ENCODE data around the gene ACOT8.
A peak's percentile ranks its signal among the peaks of the same experiment; 100 is the strongest.

The ACOT8 gene

GRCh38 chr20:45896641-45897161, 39.5 kb upstream of the ACOT8 start:
- no peaks in the 10 kb centered on the region for H3K9me3 ChIP-seq (ENCODE audit: control insufficient read depth, insufficient read depth, low read length)
- WGBS (ENCODE audit: insufficient coverage, insufficient read length): no CpG with 5 or more reads among the region's 14 CpGs
- H3K27ac ChIP-seq (ENCODE audit: low read length): no peak overlapping the region
- H3K4me1 ChIP-seq (ENCODE audit: control insufficient read depth, insufficient read depth, low read length): no peaks in the 10 kb centered on the region
- DNase-seq (ENCODE audit: low read depth, low spot score): no peak
- no peak overlapping the region for H3K4me3 ChIP-seq (ENCODE audit: low read length)
- peaks cover 10% of the 10 kb centered on the region; the same call in 1 of the 2 replicates for H3K36me3 ChIP-seq (ENCODE audit: control insufficient read depth, insufficient read depth, low read length)
- H3K27me3 ChIP-seq (ENCODE audit: control insufficient read depth, insufficient read depth, low read length): no peaks in the 10 kb centered on the region

GRCh38 chr20:45894797-45895196, 37.6 kb upstream of the ACOT8 start:
- Histone ChIP-seq H3K4me3 (ENCODE audit: low read length) (no peak overlapping the region), H3K9me3 (ENCODE audit: control insufficient read depth, insufficient read depth, low read length) (no peaks in the 10 kb centered on the region), H3K4me1 (ENCODE audit: control insufficient read depth, insufficient read depth, low read length) (no peaks in the 10 kb centered on the region), H3K27me3 (ENCODE audit: control insufficient read depth, insufficient read depth, low read length) (no peaks in the 10 kb centered on the region), H3K36me3 (ENCODE audit: control insufficient read depth, insufficient read depth, low read length) (peaks cover 7% of the 10 kb centered on the region; the same call in 1 of the 2 replicates), H3K27ac (ENCODE audit: low read length) (no peak overlapping the region)
- DNase-seq (ENCODE audit: low read depth, low spot score): no peak
- WGBS (ENCODE audit: insufficient coverage, insufficient read length): no CpG with 5 or more reads among the region's 12 CpGs

DNA sequence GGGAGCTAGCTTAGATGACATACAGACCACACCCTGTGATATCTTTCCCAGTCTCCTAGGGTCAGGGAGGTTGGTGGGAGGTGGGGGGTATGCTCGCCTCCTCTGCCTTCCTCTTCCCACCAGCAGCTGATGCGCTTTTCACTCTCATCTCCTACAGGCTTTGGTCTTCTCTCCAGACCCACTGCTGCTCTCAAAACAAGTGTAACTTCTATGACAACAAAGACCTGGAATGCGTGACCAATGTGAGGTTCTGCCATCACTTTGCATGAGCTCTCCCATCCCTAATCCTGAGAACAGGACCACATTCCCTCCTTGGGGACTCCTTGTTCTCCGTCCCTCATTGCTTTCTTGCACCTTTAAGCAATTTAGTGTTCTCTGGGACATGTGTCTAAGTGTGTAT, 36.6 kb upstream of the ACOT8 start:
- no peak for DNase-seq (ENCODE audit: low read depth, low spot score)
- H3K4me3 ChIP-seq (ENCODE audit: low read length): no peak overlapping the region
- H3K4me1 ChIP-seq (ENCODE audit: control insufficient read depth, insufficient read depth, low read length): no peaks in the 10 kb centered on the region
- WGBS (ENCODE audit: insufficient coverage, insufficient read length): no CpG with 5 or more reads among the region's 4 CpGs
- no peak overlapping the region for H3K27ac ChIP-seq (ENCODE audit: low read length)
- no peaks in the 10 kb centered on the region for H3K9me3 ChIP-seq (ENCODE audit: control insufficient read depth, insufficient read depth, low read length)
- H3K27me3 ChIP-seq (ENCODE audit: control insufficient read depth, insufficient read depth, low read length): no peaks in the 10 kb centered on the region
- H3K36me3 ChIP-seq (ENCODE audit: control insufficient read depth, insufficient read depth, low read length): peaks cover 4% of the 10 kb centered on the region; the same call in 1 of the 2 replicates

- DNase-seq (ENCODE audit: low read depth, low spot score): no peak
- no CpG with 5 or more reads among the region's 4 CpGs for WGBS (ENCODE audit: insufficient coverage, insufficient read length)
- Histone ChIP-seq H3K36me3 (ENCODE audit: control insufficient read depth, insufficient read depth, low read length) (0 out of 2 replicates have a peak, but pooled peaks cover 4% of the 10 kb centered on the region), H3K27ac (ENCODE audit: low read length) (no peak overlapping the region), H3K4me3 (ENCODE audit: low read length) (no peak overlapping the region), H3K4me1 (ENCODE audit: control insufficient read depth, insufficient read depth, low read length) (no peaks in the 10 kb centered on the region), H3K27me3 (ENCODE audit: control insufficient read depth, insufficient read depth, low read length) (no peaks in the 10 kb centered on the region), H3K9me3 (ENCODE audit: control insufficient read depth, insufficient read depth, low read length) (no peaks in the 10 kb centered on the region)
Observed at GRCh38 chr20:45892828-45893500, 35.8 kb upstream of the ACOT8 start.

DNA sequence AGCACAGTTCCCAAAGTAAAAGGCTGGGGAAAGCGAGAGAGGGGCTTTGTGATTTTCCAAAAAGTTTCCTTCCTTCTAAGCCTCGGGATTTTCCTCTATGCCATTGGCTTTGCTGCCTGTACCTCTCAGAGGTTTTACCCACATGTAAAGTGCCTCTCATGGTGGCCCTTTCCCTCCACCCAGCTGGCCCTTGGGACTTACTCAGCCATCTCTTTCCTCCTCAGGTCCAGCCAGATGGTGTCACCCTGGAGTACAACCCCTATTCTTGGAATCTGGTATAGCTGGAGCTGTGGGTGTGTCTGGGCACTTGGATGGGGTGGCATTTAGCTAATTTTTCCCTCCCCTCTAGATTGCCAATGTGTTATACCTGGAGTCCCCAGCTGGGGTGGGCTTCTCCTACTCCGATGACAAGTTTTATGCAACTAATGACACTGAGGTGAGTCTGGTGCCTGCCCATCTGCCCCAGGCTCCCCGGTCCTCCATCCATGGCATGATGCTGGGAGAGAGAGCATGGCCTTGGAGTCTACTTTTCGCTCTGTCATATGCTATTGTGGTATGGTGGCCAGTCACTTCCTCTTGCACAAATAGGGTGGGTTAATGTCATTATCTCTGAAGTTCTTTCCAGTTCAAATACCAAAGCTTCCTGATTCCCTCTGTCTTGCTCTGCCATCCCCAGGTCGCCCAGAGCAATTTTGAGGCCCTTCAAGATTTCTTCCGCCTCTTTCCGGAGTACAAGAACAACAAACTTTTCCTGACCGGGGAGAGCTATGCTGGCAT, 35.0 kb upstream of the ACOT8 start:
- DNase-seq (ENCODE audit: low read depth, low spot score): no peak
- H3K27ac ChIP-seq (ENCODE audit: low read length): no peak overlapping the region
- H3K9me3 ChIP-seq (ENCODE audit: control insufficient read depth, insufficient read depth, low read length): no peaks in the 10 kb centered on the region
- 0 out of 2 replicates have a peak, but pooled peaks cover 4% of the 10 kb centered on the region for H3K36me3 ChIP-seq (ENCODE audit: control insufficient read depth, insufficient read depth, low read length)
- peak overlapping the region; percentile 66; the same call in 1 of the 2 replicates for H3K4me3 ChIP-seq (ENCODE audit: low read length)
- no peaks in the 10 kb centered on the region for H3K27me3 ChIP-seq (ENCODE audit: control insufficient read depth, insufficient read depth, low read length)
- no peaks in the 10 kb centered on the region for H3K4me1 ChIP-seq (ENCODE audit: control insufficient read depth, insufficient read depth, low read length)
- WGBS (ENCODE audit: insufficient coverage, insufficient read length): no CpG with 5 or more reads among the region's 9 CpGs

GRCh38 chr20:45890985-45891983, 34.1 kb upstream of the ACOT8 start, which contains the start of the genes CTSA and NEURL2:
Gene CTSA, plus strand, starts transcription at chr20:45891335. Its CDS starts 234 bp downstream, at chr20:45891569.
Gene NEURL2, minus strand, starts transcription at chr20:45891208. Its CDS starts 217 bp downstream, at chr20:45890991.
- H3K27me3 ChIP-seq (ENCODE audit: control insufficient read depth, insufficient read depth, low read length): no peaks in the 10 kb centered on the region
- DNase-seq (ENCODE audit: low read depth, low spot score): peak; percentile 83
- no peaks in the 10 kb centered on the region for H3K9me3 ChIP-seq (ENCODE audit: control insufficient read depth, insufficient read depth, low read length)
- H3K4me3 ChIP-seq (ENCODE audit: low read length): peak within 1 kb of the TSS; percentile 66; the same call in 1 of the 2 replicates
- no CpG with 5 or more reads among the region's 78 CpGs for WGBS (ENCODE audit: insufficient coverage, insufficient read length)
- H3K27ac ChIP-seq (ENCODE audit: low read length): no peak within 1 kb of the TSS
- no peaks in the 10 kb centered on the region for H3K4me1 ChIP-seq (ENCODE audit: control insufficient read depth, insufficient read depth, low read length)
- H3K36me3 ChIP-seq (ENCODE audit: control insufficient read depth, insufficient read depth, low read length): 0 out of 2 replicates have a peak, but pooled peaks cover 4% of the 10 kb centered on the region

DNA sequence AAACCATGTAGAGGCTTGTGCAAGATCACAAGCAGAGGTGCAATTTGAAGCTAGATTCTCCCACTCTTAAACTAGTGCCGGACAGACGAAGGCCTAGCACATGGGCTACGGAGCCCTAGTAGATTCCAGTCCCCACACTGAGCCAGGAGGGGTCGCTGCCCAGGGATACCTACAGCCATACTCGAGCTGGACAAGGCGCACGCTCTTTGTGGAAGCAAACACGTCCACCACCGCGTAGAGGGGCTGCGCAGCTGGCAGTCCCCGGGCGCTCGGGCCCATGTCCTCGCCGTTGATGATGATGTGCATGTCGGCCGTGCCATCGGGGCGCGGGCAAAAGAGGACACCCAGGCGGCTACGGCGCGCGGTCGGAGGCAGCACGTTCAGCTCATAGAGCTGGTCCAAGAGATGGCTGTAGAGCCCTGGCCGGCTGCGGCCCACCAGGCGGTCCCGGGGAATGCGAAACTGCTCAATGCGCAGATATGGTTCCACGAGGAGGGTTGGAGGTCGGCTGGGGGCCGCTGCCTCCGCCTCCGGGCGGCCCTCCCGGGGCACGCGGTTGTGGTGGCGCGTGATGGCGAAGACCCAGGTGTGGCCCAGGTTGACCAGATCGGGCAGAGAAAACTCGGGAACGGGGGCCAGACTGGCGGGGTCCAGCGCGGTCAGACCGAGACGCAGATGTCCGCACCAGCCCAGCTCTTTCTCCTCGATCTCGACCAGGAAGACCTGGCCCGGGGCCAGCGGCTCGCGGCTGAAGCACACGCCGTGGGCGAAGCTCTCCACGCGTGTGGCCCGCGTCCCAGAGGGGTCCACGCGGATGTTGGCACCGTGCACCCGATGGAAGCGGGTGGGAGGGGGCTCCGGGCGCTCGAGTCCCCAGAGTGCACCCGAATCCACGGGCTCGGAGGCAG, 33.1 kb upstream of the ACOT8 start:
- H3K4me1 ChIP-seq (ENCODE audit: control insufficient read depth, insufficient read depth, low read length): no peaks in the 10 kb centered on the region
- WGBS (ENCODE audit: insufficient coverage, insufficient read length): no CpG with 5 or more reads among the region's 79 CpGs
- H3K36me3 ChIP-seq (ENCODE audit: control insufficient read depth, insufficient read depth, low read length): 0 out of 2 replicates have a peak, but pooled peaks cover 4% of the 10 kb centered on the region
- DNase-seq (ENCODE audit: low read depth, low spot score): peak; percentile 80
- peak overlapping the region; percentile 66; the same call in 1 of the 2 replicates for H3K4me3 ChIP-seq (ENCODE audit: low read length)
- no peaks in the 10 kb centered on the region for H3K27me3 ChIP-seq (ENCODE audit: control insufficient read depth, insufficient read depth, low read length)
- H3K27ac ChIP-seq (ENCODE audit: low read length): no peak overlapping the region
- H3K9me3 ChIP-seq (ENCODE audit: control insufficient read depth, insufficient read depth, low read length): no peaks in the 10 kb centered on the region

GRCh38 chr20:45888681-45889080, 31.5 kb upstream of the ACOT8 start:
- DNase-seq (ENCODE audit: low read depth, low spot score): no peak
- Histone ChIP-seq H3K9me3 (ENCODE audit: control insufficient read depth, insufficient read depth, low read length) (no peaks in the 10 kb centered on the region), H3K27ac (ENCODE audit: low read length) (no peak overlapping the region), H3K4me1 (ENCODE audit: control insufficient read depth, insufficient read depth, low read length) (no peaks in the 10 kb centered on the region), H3K27me3 (ENCODE audit: control insufficient read depth, insufficient read depth, low read length) (no peaks in the 10 kb centered on the region), H3K4me3 (ENCODE audit: low read length) (no peak overlapping the region), H3K36me3 (ENCODE audit: control insufficient read depth, insufficient read depth, low read length) (peaks cover 4% of the 10 kb centered on the region)
- WGBS (ENCODE audit: insufficient coverage, insufficient read length): no CpG with 5 or more reads among the region's 3 CpGs

DNA sequence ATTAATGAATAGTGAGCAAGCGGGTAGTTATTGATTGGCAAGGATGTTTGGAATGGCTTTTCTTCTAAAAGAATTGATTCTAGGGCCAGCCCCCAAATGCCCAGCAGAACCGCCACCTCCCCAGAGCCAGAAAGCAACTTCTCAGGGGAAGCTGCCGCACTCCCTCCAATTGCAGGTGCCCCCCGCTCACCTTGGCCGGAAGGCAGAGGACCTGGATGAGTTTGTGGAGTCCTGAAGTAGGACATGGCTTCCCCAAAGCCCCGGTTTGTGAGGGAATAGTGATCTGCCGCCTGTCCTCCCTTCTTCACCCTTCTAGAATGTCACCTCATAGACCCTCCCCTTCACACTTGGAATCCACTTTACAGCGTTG, 30.1 kb upstream of the ACOT8 start, which contains the start of gene SPATA25:
TSS of gene SPATA25 (minus strand) at position 277 of the 370 bp plus-strand sequence. CDS start at position 245, 32 bp downstream.
- H3K27ac ChIP-seq (ENCODE audit: low read length): no peak within 1 kb of the TSS
- no peaks in the 10 kb centered on the region for H3K9me3 ChIP-seq (ENCODE audit: control insufficient read depth, insufficient read depth, low read length)
- no peaks in the 10 kb centered on the region for H3K4me1 ChIP-seq (ENCODE audit: control insufficient read depth, insufficient read depth, low read length)
- peaks cover 10% of the 10 kb centered on the region for H3K36me3 ChIP-seq (ENCODE audit: control insufficient read depth, insufficient read depth, low read length)
- no peak within 1 kb of the TSS for H3K4me3 ChIP-seq (ENCODE audit: low read length)
- 100% methylated on average over 1 of the region's 8 CpGs for WGBS (ENCODE audit: insufficient coverage, insufficient read length)
- DNase-seq (ENCODE audit: low read depth, low spot score): no peak
- H3K27me3 ChIP-seq (ENCODE audit: control insufficient read depth, insufficient read depth, low read length): no peaks in the 10 kb centered on the region
